Activated CD8-positive, alpha-beta memory T cell treated with anti-CD3 and anti-CD28 coated beads for 36 hours (primary cell): ENCODE results near the gene SLC23A1. TPM values are rescaled to one million over a fixed set of nuclear protein-coding genes. Genes with fewer than 3 reads are reported as not detected.
"Not testable (repeated sequence)": the region's sequence is repeated elsewhere in the genome, so short reads cannot be mapped to it uniquely, and the experiment has no call there.

Source experiments
- CTCF ChIA-PET: fragments of 350-600 bp; sonication (Branson Sonifier 250); formaldehyde crosslinking; loops from one replicate; lab custom pipeline; 2021; ENCODE audit warnings: antibody characterized with exemption; lab: Charles Lee
- POLR2A ChIA-PET: fragments of 350-600 bp; sonication (Branson Sonifier 250); formaldehyde crosslinking; loops from one replicate; lab custom pipeline; 2021; ENCODE audit warnings: antibody characterized with exemption; lab: Charles Lee
- total RNA-seq, 2 experiments: library from RNA; stranded (reverse); gene quantifications; one replicate each; pipeline ENCODE4 v1.2.3, GENCODE V29; 2021

The SLC23A1 gene
- total RNA-seq, 2 experiments from 2014 or later: 0.40 to 0.65 TPM

GRCh38 chr5:139394654-139395566, 11.8 kb upstream of the SLC23A1 start, which contains the start of gene PROB1:
Gene PROB1, minus strand, starts transcription at chr5:139395104. Its CDS starts 23 bp downstream, at chr5:139395081.
- CTCF ChIA-PET: interaction anchor here (0.9 to 2.0 kb wide), 6 partner anchors 9 to 183 kb away, joined by 3 to 7 read pairs (median 4); partner anchors contain the start of gene SPATA24
- POLR2A ChIA-PET: interaction anchor here (0.6 to 1.2 kb wide), 2 partner anchors 53 to 268 kb away, joined by 3 read pairs; no protein-coding TSS in a partner anchor

- ChIA-PET POLR2A (no interaction called here), CTCF (interaction anchor here (0.9 to 1.8 kb wide), 5 partner anchors 9 to 125 kb away, joined by 3 to 4 read pairs (median 4); partner anchors contain the start of gene SPATA24)
Measured at GRCh38 chr5:139394123-139394653, 11.1 kb upstream of the SLC23A1 start.

- POLR2A ChIA-PET: interaction anchor here (0.5 kb wide), 1 partner anchor 51 kb away, joined by 4 read pairs; no protein-coding TSS in a partner anchor
- CTCF ChIA-PET: interaction anchor here (0.5 to 3.4 kb wide), 10 partner anchors 9 to 317 kb away, joined by 3 to 23 read pairs (median 4); partner anchors contain the start of genes SPATA24 and STING1
Measured at GRCh38 chr5:139393497-139394122, 10.5 kb upstream of the SLC23A1 start.

GRCh38 chr5:139392678-139393496, 9.8 kb upstream of the SLC23A1 start:
- CTCF ChIA-PET: interaction anchor here (0.5 to 3.4 kb wide), 14 partner anchors 10 to 843 kb away, joined by 3 to 23 read pairs (median 4); partner anchors contain the start of genes DNAJC18, MATR3, SPATA24 and STING1
- POLR2A ChIA-PET: interaction anchor here (0.5 to 2.6 kb wide), 3 partner anchors 51 to 98 kb away, joined by 3 to 9 read pairs (median 4); no protein-coding TSS in a partner anchor

GRCh38 chr5:139392324-139392677, 9.2 kb upstream of the SLC23A1 start:
- CTCF ChIA-PET: interaction anchor here (0.6 to 3.4 kb wide), 13 partner anchors 11 to 842 kb away, joined by 3 to 23 read pairs (median 4); partner anchors contain the start of genes DNAJC18, MATR3 and SPATA24
- POLR2A ChIA-PET: interaction anchor here (1.1 to 2.6 kb wide), 3 partner anchors 12 to 98 kb away, joined by 3 to 9 read pairs (median 8); partner anchors contain the start of gene SPATA24

- POLR2A ChIA-PET: interaction anchor here (0.5 to 2.6 kb wide), 9 partner anchors 12 to 241 kb away, joined by 3 to 9 read pairs (median 4); partner anchors contain the start of genes DNAJC18, PAIP2 and SPATA24
- CTCF ChIA-PET: interaction anchor here (0.6 to 3.4 kb wide), 13 partner anchors 11 to 842 kb away, joined by 3 to 23 read pairs (median 3); partner anchors contain the start of genes DNAJC18, MATR3 and SPATA24
Measured at GRCh38 chr5:139391570-139392323, 8.7 kb upstream of the SLC23A1 start.

GRCh38 chr5:139390639-139391569, 7.8 kb upstream of the SLC23A1 start:
- CTCF ChIA-PET: interaction anchor here (0.6 to 3.4 kb wide), 5 partner anchors 12 to 193 kb away, joined by 3 to 23 read pairs (median 3); partner anchors contain the start of gene SPATA24
- POLR2A ChIA-PET: interaction anchor here (0.5 to 2.6 kb wide), 13 partner anchors 13 to 242 kb away, joined by 3 to 10 read pairs (median 4); partner anchors contain the start of genes DNAJC18, PAIP2, SPATA24 and STING1

GRCh38 chr5:139389701-139390638, 6.9 kb upstream of the SLC23A1 start, which contains the start of gene MZB1:
Gene MZB1, minus strand, starts transcription at chr5:139389913. Its CDS starts 57 bp downstream, at chr5:139389856.
- ChIA-PET POLR2A (interaction anchor here (0.5 to 1.7 kb wide), 7 partner anchors 16 to 139 kb away, joined by 3 to 10 read pairs (median 4); partner anchors contain the start of gene PAIP2), CTCF (interaction anchor here (1.0 to 3.4 kb wide), 3 partner anchors 12 to 48 kb away, joined by 3 to 23 read pairs (median 3); partner anchors contain the start of genes PAIP2 and SPATA24)

- ChIA-PET POLR2A (interaction anchor here (1.3 kb wide), 1 partner anchor 46 kb away, joined by 10 read pairs; the partner anchor contains the start of gene PAIP2), CTCF (interaction anchor here (0.5 to 0.8 kb wide), 2 partner anchors 13 to 865 kb away, joined by 3 to 4 read pairs; no protein-coding TSS in a partner anchor)
Measured at GRCh38 chr5:139388198-139388821, 5.2 kb upstream of the SLC23A1 start.

- ChIA-PET POLR2A (interaction anchor here (1.3 kb wide), 1 partner anchor 46 kb away, joined by 10 read pairs; the partner anchor contains the start of gene PAIP2), CTCF (interaction anchor here (0.5 to 0.8 kb wide), 2 partner anchors 46 to 864 kb away, joined by 3 read pairs; partner anchors contain the start of gene PAIP2)
Measured at GRCh38 chr5:139387611-139388197, 4.6 kb upstream of the SLC23A1 start.

GRCh38 chr5:139386956-139387355, 3.9 kb upstream of the SLC23A1 start:
- POLR2A ChIA-PET: not testable (repeated sequence)
- CTCF ChIA-PET: interaction anchor here (0.8 to 1.3 kb wide), 2 partner anchors 45 to 46 kb away, joined by 3 read pairs; partner anchors contain the start of gene PAIP2

GRCh38 chr5:139386050-139386438, 2.9 kb upstream of the SLC23A1 start:
- ChIA-PET CTCF (interaction anchor here (1.3 kb wide), 1 partner anchor 45 kb away, joined by 3 read pairs; no protein-coding TSS in a partner anchor), POLR2A (no interaction called here)
